Measurements from ENCODE around the gene NPAS4. TPM values are rescaled to one million over a fixed set of nuclear protein-coding genes. Genes with fewer than 3 reads are reported as not detected.

NPAS4 gene
- total and polyA plus RNA-seq, 2 of the 13 experiments (the other 11 are each of a cell fraction or from before 2014, with no cell fraction given), result not detected

DNA sequence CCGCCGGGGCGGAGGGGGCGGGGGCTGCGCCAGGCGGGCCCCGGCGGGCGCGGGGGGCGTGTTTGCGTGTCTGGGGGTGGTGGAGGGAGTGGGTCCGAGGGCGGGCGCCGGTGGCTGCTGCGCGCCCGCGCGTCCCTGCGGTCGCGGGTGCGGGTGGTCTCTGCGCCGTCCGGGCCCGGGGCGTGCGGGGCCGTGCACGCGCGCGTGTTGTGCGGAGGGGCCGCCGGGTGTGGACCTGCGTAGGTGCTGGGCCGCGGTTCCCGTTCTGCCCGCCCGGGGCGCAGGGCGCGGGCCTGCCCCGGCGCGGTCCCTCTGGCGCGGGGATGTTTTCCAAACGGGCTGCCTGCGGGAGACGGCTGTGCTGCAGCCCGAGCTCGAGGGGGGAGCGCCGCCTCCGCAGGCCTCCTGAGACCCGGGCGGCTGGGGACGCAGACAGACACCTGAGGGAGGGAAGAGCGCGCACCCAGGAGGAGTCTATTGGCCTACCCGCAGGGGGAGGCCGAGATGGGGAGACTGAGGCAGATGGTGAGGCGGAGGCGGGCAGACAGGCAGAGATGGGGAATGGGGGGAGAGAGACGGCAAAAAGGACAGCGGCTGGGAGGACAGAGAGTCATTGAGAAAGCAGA lies 46.3 kb downstream of the NPAS4 start (continued):
- TF ChIP-seq ZNF674 (CRISPR knock-in tag; IDR thresholded peaks at IDR 0.05; ENCODE audit: low read depth), result 0 out of 2 replicates have a peak, but pooled peaks have one; percentile 40
- peak; percentile 43; the same call in 1 of the 2 replicates for TF ChIP-seq ZIK1 (CRISPR knock-in tag; IDR thresholded peaks at IDR 0.05; ENCODE audit: borderline replicate concordance, low read depth)
- no peak for TF ChIP-seq ZBTB8A (CRISPR knock-in tag; IDR thresholded peaks at IDR 0.05; ENCODE audit: borderline replicate concordance, low read depth)
- no peak for TF ChIP-seq SNAPC2 (CRISPR knock-in tag; IDR thresholded peaks at IDR 0.05)
- peak; percentile 24; the same call in 1 of the 2 replicates for TF ChIP-seq ZNF773 (CRISPR knock-in tag; IDR thresholded peaks at IDR 0.05; ENCODE audit: borderline replicate concordance)
- TF ChIP-seq, protein P1, sequence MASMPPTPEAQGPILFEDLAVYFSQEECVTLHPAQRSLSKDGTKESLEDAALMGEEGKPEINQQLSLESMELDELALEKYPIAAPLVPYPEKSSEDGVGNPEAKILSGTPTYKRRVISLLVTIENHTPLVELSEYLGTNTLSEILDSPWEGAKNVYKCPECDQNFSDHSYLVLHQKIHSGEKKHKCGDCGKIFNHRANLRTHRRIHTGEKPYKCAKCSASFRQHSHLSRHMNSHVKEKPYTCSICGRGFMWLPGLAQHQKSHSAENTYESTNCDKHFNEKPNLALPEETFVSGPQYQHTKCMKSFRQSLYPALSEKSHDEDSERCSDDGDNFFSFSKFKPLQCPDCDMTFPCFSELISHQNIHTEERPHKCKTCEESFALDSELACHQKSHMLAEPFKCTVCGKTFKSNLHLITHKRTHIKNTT (CRISPR knock-in tag; IDR thresholded peaks at IDR 0.05), result no peak
- 0 out of 2 replicates have a peak, but pooled peaks have one; percentile 28 for TF ChIP-seq SMAD1 (CRISPR knock-in tag; IDR thresholded peaks at IDR 0.05; ENCODE audit: borderline replicate concordance, low read depth)
- no peak for TF ChIP-seq HNF4G (IDR thresholded peaks at IDR 0.05; ENCODE audit: borderline replicate concordance, low read depth, low read length)
- TF ChIP-seq HNF4G (CRISPR knock-in tag; IDR thresholded peaks at IDR 0.05; ENCODE audit: borderline replicate concordance, low read depth), result no peak
- no peak; the same call in 1 of the 2 replicates for TF ChIP-seq ZNF746 (CRISPR knock-in tag; IDR thresholded peaks at IDR 0.05)
- TF ChIP-seq LCORL (IDR thresholded peaks at IDR 0.05), result no peak
- no peak for TF ChIP-seq LCORL (CRISPR knock-in tag; IDR thresholded peaks at IDR 0.05)
- no peak for TF ChIP-seq ZNF138 (CRISPR knock-in tag; IDR thresholded peaks at IDR 0.05; ENCODE audit: low read depth)
- TF ChIP-seq, protein P2, sequence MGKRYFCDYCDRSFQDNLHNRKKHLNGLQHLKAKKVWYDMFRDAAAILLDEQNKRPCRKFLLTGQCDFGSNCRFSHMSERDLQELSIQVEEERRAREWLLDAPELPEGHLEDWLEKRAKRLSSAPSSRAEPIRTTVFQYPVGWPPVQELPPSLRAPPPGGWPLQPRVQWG (CRISPR knock-in tag; IDR thresholded peaks at IDR 0.05; ENCODE audit: borderline replicate concordance, low read depth), result no peak
- TF ChIP-seq ZFY (CRISPR knock-in tag; IDR thresholded peaks at IDR 0.05), result peak; percentile 58
- TF ChIP-seq ZNF891 (CRISPR knock-in tag; IDR thresholded peaks at IDR 0.05), result peak; percentile 28; the same call in 1 of the 2 replicates
- no peak for TF ChIP-seq CEBPG (CRISPR knock-in tag; IDR thresholded peaks at IDR 0.05)
- no peak for TF ChIP-seq ZFP1 (CRISPR knock-in tag; IDR thresholded peaks at IDR 0.05)
- no peak for TF ChIP-seq SP4 (CRISPR knock-in tag; IDR thresholded peaks at IDR 0.05)
- TF ChIP-seq, protein P3, sequence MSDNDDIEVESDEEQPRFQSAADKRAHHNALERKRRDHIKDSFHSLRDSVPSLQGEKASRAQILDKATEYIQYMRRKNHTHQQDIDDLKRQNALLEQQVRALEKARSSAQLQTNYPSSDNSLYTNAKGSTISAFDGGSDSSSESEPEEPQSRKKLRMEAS (IDR thresholded peaks at IDR 0.05), result peak; percentile 42; the same call in 1 of the 2 replicates
- no peak for TF ChIP-seq RFX5 (IDR thresholded peaks at IDR 0.05; ENCODE audit: low read depth, low read length)
- TF ChIP-seq HMGA1 (CRISPR knock-in tag; conservative IDR thresholded peaks at IDR 0.05), result no peak
- TF ChIP-seq ZFX (CRISPR knock-in tag; IDR thresholded peaks at IDR 0.05; ENCODE audit: low read depth), result peak; percentile 52; the same call in 1 of the 2 replicates
- TF ChIP-seq RAD21 (CRISPR knock-in tag; IDR thresholded peaks at IDR 0.05), result 0 out of 2 replicates have a peak, but pooled peaks have one; percentile 10
- TF ChIP-seq, protein P4, sequence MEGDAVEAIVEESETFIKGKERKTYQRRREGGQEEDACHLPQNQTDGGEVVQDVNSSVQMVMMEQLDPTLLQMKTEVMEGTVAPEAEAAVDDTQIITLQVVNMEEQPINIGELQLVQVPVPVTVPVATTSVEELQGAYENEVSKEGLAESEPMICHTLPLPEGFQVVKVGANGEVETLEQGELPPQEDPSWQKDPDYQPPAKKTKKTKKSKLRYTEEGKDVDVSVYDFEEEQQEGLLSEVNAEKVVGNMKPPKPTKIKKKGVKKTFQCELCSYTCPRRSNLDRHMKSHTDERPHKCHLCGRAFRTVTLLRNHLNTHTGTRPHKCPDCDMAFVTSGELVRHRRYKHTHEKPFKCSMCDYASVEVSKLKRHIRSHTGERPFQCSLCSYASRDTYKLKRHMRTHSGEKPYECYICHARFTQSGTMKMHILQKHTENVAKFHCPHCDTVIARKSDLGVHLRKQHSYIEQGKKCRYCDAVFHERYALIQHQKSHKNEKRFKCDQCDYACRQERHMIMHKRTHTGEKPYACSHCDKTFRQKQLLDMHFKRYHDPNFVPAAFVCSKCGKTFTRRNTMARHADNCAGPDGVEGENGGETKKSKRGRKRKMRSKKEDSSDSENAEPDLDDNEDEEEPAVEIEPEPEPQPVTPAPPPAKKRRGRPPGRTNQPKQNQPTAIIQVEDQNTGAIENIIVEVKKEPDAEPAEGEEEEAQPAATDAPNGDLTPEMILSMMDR (CRISPR knock-in tag; IDR thresholded peaks at IDR 0.05), result peak; percentile 11; the same call in 1 of the 2 replicates
- TF ChIP-seq, protein P5, sequence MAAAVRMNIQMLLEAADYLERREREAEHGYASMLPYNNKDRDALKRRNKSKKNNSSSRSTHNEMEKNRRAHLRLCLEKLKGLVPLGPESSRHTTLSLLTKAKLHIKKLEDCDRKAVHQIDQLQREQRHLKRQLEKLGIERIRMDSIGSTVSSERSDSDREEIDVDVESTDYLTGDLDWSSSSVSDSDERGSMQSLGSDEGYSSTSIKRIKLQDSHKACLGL (CRISPR knock-in tag; IDR thresholded peaks at IDR 0.05), result peak; percentile 40; the same call in 1 of the 2 replicates
- TF ChIP-seq ARID2 (CRISPR knock-in tag; IDR thresholded peaks at IDR 0.05; ENCODE audit: borderline replicate concordance), result 0 out of 2 replicates have a peak, but pooled peaks have one; percentile 11
- peak; percentile 47; the same call in 1 of the 2 replicates for TF ChIP-seq ZNF768 (CRISPR knock-in tag; IDR thresholded peaks at IDR 0.05)
- peak; percentile 33; the same call in 1 of the 2 replicates for TF ChIP-seq TMF1 (CRISPR knock-in tag; IDR thresholded peaks at IDR 0.05; ENCODE audit: low read depth)

Data from HepG2 (cell line).